A673 (cell line): Measurements from ENCODE around the gene FES.

Source experiments
- CTCF ChIP-seq: fragments of 300-800, 200-600 bp; sonication (generic); conservative IDR thresholded peaks from 2 replicates; pipeline ENCODE4 v1.5.1; 2017; ENCODE audit warnings: low read depth, mild to moderate bottlenecking, antibody characterized with exemption, low read length, moderate library complexity, mixed read lengths
- EZH2 ChIP-seq: fragments of 200-600 bp; sonication (generic); IDR thresholded peaks from 2 replicates; pipeline ENCODE4 v1.6.1; 2017; ENCODE audit warnings: borderline replicate concordance, low read depth, mild to moderate bottlenecking, mixed read lengths, antibody characterized with exemption, low read length; ENCODE audit not compliant: poor library complexity, severe bottlenecking

- TF ChIP-seq CTCF (no peak), EZH2 (no peak)
These were observed 26.3 kb upstream of the FES start for GRCh38 chr15:90857883-90858443.
